Liver (tissue), 3 donors: ENCODE data around the gene MTOR.

ENCODE experiments used
- CTCF ChIP-seq: fragments of 150-350 bp; IDR thresholded peaks from 2 replicates; pipeline ENCODE4 v1.5.1; 2017; ENCODE audit warnings: improper control_type of control experiment, low read depth, low read length; ENCODE audit not compliant: missing input control
- EGR1 ChIP-seq, 2 donors: IDR thresholded peaks; 2 replicates each; pipeline ENCODE4 v1.6.1; 2016 to 2018; ENCODE audit warnings: antibody characterized with exemption in 2 of 2, low read depth in 2 of 2
- GABPA ChIP-seq, 2 donors: IDR thresholded peaks in 1 of 2; conservative IDR thresholded peaks in 1 of 2; 2 replicates each; pipeline ENCODE4 v1.6.1; 2016; ENCODE audit warnings: antibody characterized with exemption in 2 of 2, mild to moderate bottlenecking in 1 of 2, moderate library complexity in 1 of 2
- MAX ChIP-seq: IDR thresholded peaks from 2 replicates; pipeline ENCODE4 v1.6.1; 2016; ENCODE audit warnings: antibody characterized with exemption
- RAD21 ChIP-seq, 2 donors: IDR thresholded peaks; 2 replicates each; pipeline ENCODE4 v1.6.1; 2016; ENCODE audit warnings: antibody characterized with exemption in 2 of 2, mild to moderate bottlenecking in 2 of 2
- REST ChIP-seq: IDR thresholded peaks from 2 replicates; pipeline ENCODE4 v1.6.1; 2016; ENCODE audit warnings: antibody characterized with exemption, mild to moderate bottlenecking
- RXRA ChIP-seq, 2 donors: IDR thresholded peaks; 2 replicates each; pipeline ENCODE4 v1.6.1; 2017 to 2018; ENCODE audit warnings: antibody characterized with exemption in 2 of 2, mild to moderate bottlenecking in 1 of 2
- TAF1 ChIP-seq: conservative IDR thresholded peaks from 2 replicates; pipeline ENCODE4 v1.6.1; 2016; ENCODE audit warnings: antibody characterized with exemption, mild to moderate bottlenecking
- donor health status: healthy.
- donor health status: healthy.

- TF ChIP-seq MAX: no peak
- TF ChIP-seq CTCF: no peak
- no peak for TF ChIP-seq RAD21 (IDR thresholded peaks at IDR 0.05)
- no peak for TF ChIP-seq EGR1 (IDR thresholded peaks at IDR 0.05; ENCODE audit: low read depth in 2 of 2)
- TF ChIP-seq GABPA (IDR thresholded peaks at IDR 0.05 in 1 of 2, conservative IDR thresholded peaks at IDR 0.05 in 1 of 2): no peak
- TF ChIP-seq REST: no peak
- no peak for TF ChIP-seq RXRA (IDR thresholded peaks at IDR 0.05)
- TF ChIP-seq TAF1: no peak
These were observed 75.4 kb downstream of the MTOR start for GRCh38 chr1:11187000-11187399.
